HepG2 (cell line): ENCODE measurements around the gene ING5. TPM values are rescaled to one million over a fixed set of nuclear protein-coding genes. Genes with fewer than 3 reads are reported as not detected.

ENCODE experiments used
- AGO2 ChIP-seq: fragments of 200-400 bp; formaldehyde crosslinking; optimal IDR thresholded peaks from 2 replicates; pipeline ENCODE3; 2017; ENCODE audit warnings: mild to moderate bottlenecking, low read depth, low read length, moderate library complexity
- KAT8 ChIP-seq: IDR thresholded peaks from 2 replicates; pipeline ENCODE4 v1.6.1; 2016; ENCODE audit warnings: missing genetic modification reagents, missing compliant biosample characterization
- KDM5A ChIP-seq: fragments of 200-600 bp; sonication (generic); IDR thresholded peaks from 2 replicates; pipeline ENCODE4 v1.7.0; 2018; ENCODE audit warnings: antibody characterized with exemption, mild to moderate bottlenecking, low read length, borderline replicate concordance
- NCOA5 ChIP-seq: sonication (generic); formaldehyde crosslinking; IDR thresholded peaks from 2 replicates; pipeline ENCODE4 v1.4.0; 2020; ENCODE audit warnings: missing genetic modification reagents
- NFRKB ChIP-seq: fragments of 450-650 bp; IDR thresholded peaks from 2 replicates; pipeline ENCODE4 v1.6.1; 2017
- NR2F1 ChIP-seq, 2 experiments: fragments of 450-650 bp in 1 of 2; formaldehyde crosslinking in 1 of 2; IDR thresholded peaks; 2 replicates each; pipeline versions ENCODE4 v1.5.0 to v1.6.1; 2016 to 2020; ENCODE audit warnings: mild to moderate bottlenecking in 1 of 2, missing compliant biosample characterization in 1 of 2, missing genetic modification reagents in 1 of 2, moderate library complexity in 1 of 2
- NRL ChIP-seq: sonication (generic); formaldehyde crosslinking; IDR thresholded peaks from 2 replicates; pipeline ENCODE4 v1.5.0; 2020; ENCODE audit warnings: missing genetic modification reagents, mild to moderate bottlenecking, moderate library complexity, borderline replicate concordance
- POLR2AphosphoS2 ChIP-seq: IDR thresholded peaks from 2 replicates; pipeline ENCODE4 v1.6.1; 2011; ENCODE audit warnings: low read depth, low read length, improper control_type of control experiment
- POLR2G ChIP-seq: fragments of 200-400 bp; formaldehyde crosslinking; IDR thresholded peaks from 2 replicates; pipeline ENCODE4 v1.6.1; 2018; ENCODE audit warnings: mild to moderate bottlenecking, low read depth, low read length, moderate library complexity
- RBFOX2 ChIP-seq: fragments of 200-400 bp; formaldehyde crosslinking; IDR thresholded peaks from 2 replicates; pipeline ENCODE4 v1.6.1; 2017; ENCODE audit warnings: low read depth, mild to moderate bottlenecking, low read length
- SKI ChIP-seq: fragments of 450-650 bp; IDR thresholded peaks from one replicate; pipeline ENCODE4 v1.6.1; 2018; ENCODE audit warnings: mild to moderate bottlenecking; ENCODE audit not compliant: partially characterized antibody
- SNAPC5 ChIP-seq: sonication (generic); formaldehyde crosslinking; IDR thresholded peaks from 2 replicates; pipeline ENCODE4 v1.8.1; 2023; ENCODE audit warnings: mild to moderate bottlenecking, missing genetic modification reagents, borderline replicate concordance
- SP4 ChIP-seq: sonication (generic); formaldehyde crosslinking; IDR thresholded peaks from 2 replicates; pipeline ENCODE4 v1.8.1; 2023; ENCODE audit warnings: mild to moderate bottlenecking, missing genetic modification reagents
- THAP11 ChIP-seq: IDR thresholded peaks from 2 replicates; pipeline ENCODE4 v1.6.1; 2016; ENCODE audit warnings: missing biosample characterization, missing genetic modification reagents
- ZFP37 ChIP-seq: sonication (generic); formaldehyde crosslinking; IDR thresholded peaks from 2 replicates; pipeline ENCODE4 v1.4.0; 2020; ENCODE audit warnings: missing genetic modification reagents, borderline replicate concordance
- ZFP41 ChIP-seq: sonication (generic); formaldehyde crosslinking; IDR thresholded peaks from 2 replicates; pipeline ENCODE4 v1.4.0; 2020; ENCODE audit warnings: mild to moderate bottlenecking, missing genetic modification reagents, borderline replicate concordance
- ZHX1 ChIP-seq: sonication (generic); formaldehyde crosslinking; IDR thresholded peaks from 2 replicates; pipeline ENCODE4 v1.8.1; 2022; ENCODE audit warnings: low read depth, mild to moderate bottlenecking, missing genetic modification reagents
- ZNF234 ChIP-seq: sonication (generic); formaldehyde crosslinking; conservative IDR thresholded peaks from 2 replicates; pipeline ENCODE4 v1.5.1; 2020; ENCODE audit warnings: mild to moderate bottlenecking, missing genetic modification reagents
- ZNF337 ChIP-seq: sonication (generic); formaldehyde crosslinking; IDR thresholded peaks from 2 replicates; pipeline ENCODE4 v1.5.1; 2020; ENCODE audit warnings: missing genetic modification reagents, low read depth, mild to moderate bottlenecking, borderline replicate concordance
- ZNF343 ChIP-seq: sonication (generic); formaldehyde crosslinking; IDR thresholded peaks from 2 replicates; pipeline ENCODE4 v1.4.0; 2020; ENCODE audit warnings: mild to moderate bottlenecking, missing genetic modification reagents
- ZNF468 ChIP-seq: sonication (generic); formaldehyde crosslinking; IDR thresholded peaks from 2 replicates; pipeline ENCODE4 v1.8.0; 2022; ENCODE audit warnings: mild to moderate bottlenecking, moderate library complexity, missing genetic modification reagents
- ZNF562 ChIP-seq: sonication (generic); formaldehyde crosslinking; IDR thresholded peaks from 2 replicates; pipeline ENCODE4 v1.8.0; 2022; ENCODE audit warnings: missing genetic modification reagents, borderline replicate concordance
- ZNF589 ChIP-seq: sonication (generic); formaldehyde crosslinking; conservative IDR thresholded peaks from 2 replicates; pipeline ENCODE4 v1.8.0; 2022; ENCODE audit warnings: mild to moderate bottlenecking, moderate library complexity, missing genetic modification reagents
- ZNF766 ChIP-seq: sonication (generic); formaldehyde crosslinking; IDR thresholded peaks from 2 replicates; pipeline ENCODE4 v1.5.0; 2020; ENCODE audit warnings: missing genetic modification reagents, borderline replicate concordance
- ZNF768 ChIP-seq: sonication (generic); formaldehyde crosslinking; IDR thresholded peaks from 2 replicates; pipeline ENCODE4 v1.4.0; 2020; ENCODE audit warnings: missing genetic modification reagents
- ZNF83 ChIP-seq: sonication (generic); formaldehyde crosslinking; IDR thresholded peaks from 2 replicates; pipeline ENCODE4 v1.4.0; 2020; ENCODE audit warnings: missing genetic modification reagents, mild to moderate bottlenecking, borderline replicate concordance
- polyA plus RNA-seq, 8 experiments: library from polyadenylated mRNA; depleted of rRNA in 3 of 8; stranded (reverse) in 7 of 8; unstranded in 1 of 8; fragments of >200 nt; fragmentation: Illumina TruSeq in 4 of 8; extraction: Trizol in 4 of 8; gene quantifications; 2 replicates each; pipeline versions ENCODE4 v1.2.1 to v1.2.3, GENCODE V29; 2011 to 2016; ENCODE audit warnings: low read depth in 4 of 8, missing spikeins in 1 of 8, mixed read lengths in 1 of 8; ENCODE audit not compliant: insufficient read depth in 1 of 8
- total RNA-seq, 5 experiments: library from RNA; depleted of rRNA; stranded (reverse); fragments of >200 nt; fragmentation: Illumina TruSeq; extraction: Trizol; gene quantifications; 2 replicates each; pipeline ENCODE4 v1.2.3, GENCODE V29; 2016; ENCODE audit warnings: low read depth in 1 of 5

The ING5 gene
- total and polyA plus RNA-seq, 2 of the 13 experiments (the other 11 are each of a cell fraction or from before 2014, with no cell fraction given) = 61.9 to 71.9 TPM

GRCh38 chr2:241773511-241774418, 71.9 kb downstream of the ING5 start (continued):
- peak; percentile 68; the same call in 1 of the 2 replicates for TF ChIP-seq SP4 (CRISPR knock-in tag)
- TF ChIP-seq ZFP41 (CRISPR knock-in tag) = 0 out of 2 replicates have a peak, but pooled peaks have one; percentile 62
- peak; percentile 88 for TF ChIP-seq RBFOX2
- 0 out of 2 replicates have a peak, but pooled peaks have one; percentile 64 for TF ChIP-seq ZFP37
- TF ChIP-seq ZNF83 (CRISPR knock-in tag) = 0 out of 2 replicates have a peak, but pooled peaks have one; percentile 20
- TF ChIP-seq NFRKB = no peak
- no peak for TF ChIP-seq SKI
- TF ChIP-seq KAT8 (CRISPR knock-in tag) = peak; percentile 76
- TF ChIP-seq NRL (CRISPR knock-in tag) = 0 out of 2 replicates have a peak, but pooled peaks have one; percentile 4
- TF ChIP-seq ZNF562 (CRISPR knock-in tag) = no peak
- TF ChIP-seq POLR2G = peak; percentile 86
- peak; percentile 69; the same call in 1 of the 2 replicates for TF ChIP-seq ZNF768 (CRISPR knock-in tag)
- no peak for TF ChIP-seq ZNF468 (CRISPR knock-in tag)
- peak; percentile 97 for TF ChIP-seq AGO2
- TF ChIP-seq POLR2AphosphoS2 = no peak
- no peak; the same call in 1 of the 2 replicates for TF ChIP-seq ZNF234 (CRISPR knock-in tag)
- TF ChIP-seq NR2F1 (CRISPR knock-in tag; IDR thresholded peaks at IDR 0.05) = no peak; a peak in 1 of 4 replicates
- TF ChIP-seq ZNF766 (CRISPR knock-in tag) = 0 out of 2 replicates have a peak, but pooled peaks have one; percentile 10
- peak; percentile 78 for TF ChIP-seq THAP11 (CRISPR knock-in tag)
- no peak for TF ChIP-seq SNAPC5
- peak; percentile 64 for TF ChIP-seq ZNF589 (CRISPR knock-in tag)
- no peak for TF ChIP-seq ZNF337
- TF ChIP-seq ZNF343 (CRISPR knock-in tag) = 0 out of 2 replicates have a peak, but pooled peaks have one; percentile 2
- TF ChIP-seq KDM5A = no peak
- peak; percentile 61 for TF ChIP-seq ZHX1
- TF ChIP-seq NCOA5 (CRISPR knock-in tag) = no peak
